GM12873 (cell line): Measurements from ENCODE around the gene ECE2.

ENCODE experiments used
- CTCF ChIP-seq: IDR thresholded peaks from 2 replicates; pipeline ENCODE4 v1.5.1; 2012; ENCODE audit warnings: low read depth, mild to moderate bottlenecking, moderate library complexity, low read length, control low read depth; ENCODE audit not compliant: insufficient read depth; ENCODE audit errors: missing control alignments

Gene ECE2

GRCh38 chr3:184257083-184257915 is 18.5 kb upstream of the ECE2 start:
- TF ChIP-seq CTCF, result no peak

GRCh38 chr3:184258926-184259325 is 16.9 kb upstream of the ECE2 start:
- TF ChIP-seq CTCF, result no peak

- no peak for TF ChIP-seq CTCF
These were observed 16.4 kb upstream of the ECE2 start for GRCh38 chr3:184259396-184259877.

GRCh38 chr3:184259878-184260723 is 15.7 kb upstream of the ECE2 start:
- TF ChIP-seq CTCF, result no peak

GRCh38 chr3:184260724-184261269 is 15.0 kb upstream of the ECE2 start:
- TF ChIP-seq CTCF, result no peak

GRCh38 chr3:184261270-184261853 is 14.5 kb upstream of the ECE2 start, which contains the start of gene CAMK2N2:
TSS of gene CAMK2N2 (minus strand) at chr3:184261553. CDS start at chr3:184261285, 268 bp downstream.
- no peak for TF ChIP-seq CTCF
